GM18909 (cell line): Measurements from ENCODE around the gene TMEM167B.
"Not testable (repeated sequence)": the region's sequence is repeated elsewhere in the genome, so short reads cannot be mapped to it uniquely, and the experiment has no call there.

Experiments
- ATAC-seq: cut with Tn5 transposase; IDR thresholded peaks from one replicate; pipeline ENCODE4 v1.9.1; 2021; ENCODE audit warnings: mild to moderate bottlenecking; ENCODE audit not compliant: unreplicated experiment, poor library complexity

The TMEM167B gene

DNA sequence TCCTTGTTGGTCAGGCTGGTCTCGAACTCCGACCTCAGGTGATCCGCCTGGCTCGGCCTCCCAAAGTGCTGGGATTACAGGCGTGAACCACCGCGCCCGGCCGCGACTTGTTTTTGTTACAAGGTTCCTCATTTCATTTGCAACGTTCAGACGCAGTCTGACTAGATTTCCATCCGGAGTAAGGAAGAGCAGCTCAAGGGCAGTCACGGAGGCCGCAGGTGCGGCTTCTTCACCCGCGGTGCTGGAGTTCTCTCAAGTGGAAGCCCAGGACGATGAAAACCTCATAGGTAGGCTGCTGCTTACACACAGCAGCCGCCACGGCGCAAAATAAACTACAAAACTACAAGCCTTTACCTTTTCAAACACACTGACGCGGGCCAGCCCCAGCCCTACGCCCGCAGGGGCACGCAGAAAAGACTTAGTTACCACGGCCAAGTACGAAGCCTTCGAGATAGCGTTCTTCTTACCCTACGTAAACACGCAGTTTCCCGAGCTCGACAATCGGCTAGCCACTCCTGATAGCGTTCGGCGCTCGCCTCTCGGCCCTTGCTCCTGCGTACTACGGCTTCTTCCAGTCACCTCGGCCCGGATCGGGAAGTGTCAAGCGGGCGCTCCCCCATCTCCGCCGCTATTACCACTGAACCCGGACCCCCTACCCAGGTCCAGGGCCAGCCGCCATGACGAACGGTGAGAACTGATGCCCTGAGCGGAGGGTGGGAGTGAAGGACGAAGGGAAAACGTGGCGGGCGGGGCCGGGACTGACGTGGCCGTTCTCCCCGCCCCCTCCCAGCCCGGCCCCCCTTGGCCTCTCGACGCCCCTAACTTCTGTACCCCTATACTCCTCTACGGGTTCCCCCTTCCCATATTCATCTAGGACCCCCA, at the start of gene TMEM167B:
Gene TMEM167B, plus strand, starts transcription at position 569 of the 882 bp plus-strand sequence. Its CDS starts 109 bp downstream, at position 678.
- peak; percentile 96 for ATAC-seq

DNA sequence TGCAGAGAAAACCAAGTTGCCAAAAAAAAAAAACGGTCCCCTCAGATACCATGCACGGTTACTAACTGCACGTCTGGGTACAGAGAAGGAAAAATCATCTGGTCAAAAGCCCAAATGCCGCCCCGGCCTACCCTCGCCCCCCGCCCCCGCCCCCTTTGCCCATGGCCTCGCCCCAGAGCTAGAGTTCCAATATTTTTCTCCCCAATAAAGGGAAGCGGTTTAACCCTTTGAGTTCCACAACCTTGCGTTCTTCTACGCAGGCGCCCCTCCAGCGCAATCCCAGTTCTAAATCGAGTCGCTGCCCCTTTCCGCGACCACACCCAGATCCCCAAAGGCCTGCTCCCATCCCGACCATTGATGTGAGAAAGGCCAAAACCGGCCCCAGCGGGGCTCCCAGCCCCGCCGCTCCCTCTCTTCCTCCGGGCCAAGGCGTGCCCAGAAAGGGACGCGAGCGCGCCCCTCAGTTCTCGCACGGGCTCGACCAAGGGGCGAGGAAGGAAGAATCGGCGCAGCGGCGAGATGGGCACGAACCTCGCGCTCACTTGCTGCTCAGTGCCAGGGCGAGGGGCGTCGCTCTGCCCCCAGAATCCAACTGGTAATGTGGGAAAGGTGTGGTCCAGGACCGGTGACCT, 49.5 kb upstream of the TMEM167B start:
- ATAC-seq = peak; percentile 28

DNA sequence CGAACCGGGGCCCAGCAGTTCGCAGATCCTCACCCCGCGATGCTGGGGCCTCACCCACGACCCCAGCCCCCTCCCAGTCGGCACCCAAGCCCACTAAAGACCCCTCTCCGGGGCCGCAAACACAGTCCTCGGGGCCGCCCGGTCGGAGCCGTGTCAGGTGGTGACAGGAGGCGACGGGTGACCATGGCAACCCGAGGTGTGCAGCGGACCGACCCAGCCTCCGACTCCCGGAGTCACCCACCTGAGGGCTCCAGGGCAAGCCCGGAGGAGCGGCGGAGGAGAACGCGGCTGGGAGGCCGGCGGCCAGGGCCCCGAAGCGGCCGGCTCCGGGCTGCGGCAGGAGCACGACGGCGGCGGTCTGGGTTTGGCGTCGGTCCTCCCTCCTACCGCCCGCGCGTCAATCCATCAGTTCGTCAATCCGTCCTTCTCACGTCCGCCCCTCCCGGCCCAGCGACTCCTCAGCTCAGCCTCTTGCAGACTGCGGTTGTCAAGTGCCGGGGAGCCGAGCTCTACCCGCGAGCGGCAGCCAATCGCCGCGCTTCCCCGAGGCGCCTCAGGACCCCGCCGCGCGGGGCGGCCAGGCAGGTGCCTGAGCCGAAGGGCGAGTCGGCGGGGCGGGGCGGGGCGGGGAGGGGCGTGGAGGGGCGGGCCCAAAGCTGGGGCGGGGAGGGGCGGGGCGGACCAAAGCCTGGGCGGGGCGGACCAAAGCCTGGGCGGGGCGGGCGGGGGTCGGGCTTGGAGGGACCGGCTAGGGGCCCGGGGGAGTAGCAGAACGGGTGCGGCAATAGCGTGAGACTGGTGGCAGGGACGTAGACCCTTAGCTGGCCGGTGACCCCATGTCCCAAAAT, 48.7 kb upstream of the TMEM167B start, which contains the start of gene WDR47:
Gene WDR47, minus strand, starts transcription at position 482 of the 848 bp plus-strand sequence. CDS start 18,590 bp downstream, outside the sequence.
- ATAC-seq = peak; percentile 96

- no peak for ATAC-seq
Measured at GRCh38 chr1:109045595-109045994, 45.0 kb upstream of the TMEM167B start.

GRCh38 chr1:109046671-109047070, 43.9 kb upstream of the TMEM167B start:
- ATAC-seq = no peak

DNA sequence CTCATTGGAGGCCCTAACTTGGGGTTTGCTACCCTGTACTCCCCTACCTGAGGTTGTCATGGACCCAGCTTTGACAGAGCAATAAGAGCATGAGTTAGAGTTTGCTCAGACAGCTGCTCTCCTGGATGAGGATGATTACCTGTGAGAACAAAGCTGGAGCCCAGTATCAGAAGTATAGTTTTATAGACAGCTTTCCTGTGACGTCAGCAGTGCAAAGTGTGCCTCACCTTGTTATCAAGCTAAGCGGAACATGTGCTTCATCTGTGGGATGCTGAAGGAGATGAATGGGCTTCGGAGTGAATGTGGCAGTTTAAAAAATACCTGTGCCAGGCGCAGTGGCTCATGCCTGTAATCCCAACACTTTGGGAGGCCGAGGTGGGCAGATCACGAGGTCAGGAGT, 43.2 kb upstream of the TMEM167B start:
- no peak for ATAC-seq

- ATAC-seq = no peak
Measured at GRCh38 chr1:109048335-109048734, 42.2 kb upstream of the TMEM167B start.

- ATAC-seq = no peak
Measured at GRCh38 chr1:109050228-109050995, 40.2 kb upstream of the TMEM167B start.

DNA sequence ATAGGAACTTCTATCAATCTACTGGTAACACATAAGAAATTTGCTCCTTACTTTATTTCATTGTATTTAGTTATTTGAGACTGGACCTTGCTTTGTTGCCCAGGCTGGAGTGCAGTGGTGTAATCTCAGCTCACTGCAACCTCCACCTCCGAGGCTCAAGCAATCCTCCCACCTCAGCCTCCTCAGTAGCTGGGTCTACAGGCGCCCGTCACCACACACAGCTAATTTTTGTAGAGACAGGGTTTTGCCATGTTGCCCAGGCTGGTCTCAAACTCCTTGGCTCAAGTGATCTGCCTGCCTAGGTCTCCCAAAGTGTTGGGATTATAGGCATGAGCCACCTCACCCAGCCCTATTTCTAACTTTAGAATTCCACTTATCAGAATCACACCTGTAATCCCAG, 38.4 kb upstream of the TMEM167B start:
- ATAC-seq = not testable (repeated sequence)

- ATAC-seq = no peak
Measured at GRCh38 chr1:109056064-109056463, 34.5 kb upstream of the TMEM167B start.

GRCh38 chr1:109059026-109059425, 31.5 kb upstream of the TMEM167B start:
- no peak for ATAC-seq

- no peak for ATAC-seq
Measured at GRCh38 chr1:109060707-109061106, 29.9 kb upstream of the TMEM167B start.

GRCh38 chr1:109061183-109061582, 29.4 kb upstream of the TMEM167B start:
- no peak for ATAC-seq

- ATAC-seq = no peak
Measured at GRCh38 chr1:109065137-109065536, 25.4 kb upstream of the TMEM167B start.

DNA sequence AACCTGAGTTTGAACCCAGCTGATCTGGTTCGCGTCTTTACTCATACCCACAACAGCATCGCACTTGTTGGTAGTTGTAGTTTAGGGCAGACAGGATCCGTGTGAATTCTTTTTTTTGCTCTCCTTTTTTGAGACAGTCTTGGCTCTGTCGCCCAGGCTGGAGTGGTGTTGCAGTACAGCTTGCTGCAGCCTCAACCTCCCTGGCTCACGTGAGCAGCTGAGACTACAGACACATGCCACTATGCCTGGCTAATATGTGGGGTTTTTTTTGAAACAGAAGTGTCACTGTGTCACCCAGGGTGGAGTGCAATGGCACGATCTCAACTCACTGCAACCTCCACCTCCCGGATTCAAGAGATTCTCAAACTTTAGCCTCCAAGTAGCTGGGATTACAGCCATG, 22.7 kb upstream of the TMEM167B start:
- no peak for ATAC-seq

- no peak for ATAC-seq
Measured at GRCh38 chr1:109069294-109069693, 21.3 kb upstream of the TMEM167B start.

DNA sequence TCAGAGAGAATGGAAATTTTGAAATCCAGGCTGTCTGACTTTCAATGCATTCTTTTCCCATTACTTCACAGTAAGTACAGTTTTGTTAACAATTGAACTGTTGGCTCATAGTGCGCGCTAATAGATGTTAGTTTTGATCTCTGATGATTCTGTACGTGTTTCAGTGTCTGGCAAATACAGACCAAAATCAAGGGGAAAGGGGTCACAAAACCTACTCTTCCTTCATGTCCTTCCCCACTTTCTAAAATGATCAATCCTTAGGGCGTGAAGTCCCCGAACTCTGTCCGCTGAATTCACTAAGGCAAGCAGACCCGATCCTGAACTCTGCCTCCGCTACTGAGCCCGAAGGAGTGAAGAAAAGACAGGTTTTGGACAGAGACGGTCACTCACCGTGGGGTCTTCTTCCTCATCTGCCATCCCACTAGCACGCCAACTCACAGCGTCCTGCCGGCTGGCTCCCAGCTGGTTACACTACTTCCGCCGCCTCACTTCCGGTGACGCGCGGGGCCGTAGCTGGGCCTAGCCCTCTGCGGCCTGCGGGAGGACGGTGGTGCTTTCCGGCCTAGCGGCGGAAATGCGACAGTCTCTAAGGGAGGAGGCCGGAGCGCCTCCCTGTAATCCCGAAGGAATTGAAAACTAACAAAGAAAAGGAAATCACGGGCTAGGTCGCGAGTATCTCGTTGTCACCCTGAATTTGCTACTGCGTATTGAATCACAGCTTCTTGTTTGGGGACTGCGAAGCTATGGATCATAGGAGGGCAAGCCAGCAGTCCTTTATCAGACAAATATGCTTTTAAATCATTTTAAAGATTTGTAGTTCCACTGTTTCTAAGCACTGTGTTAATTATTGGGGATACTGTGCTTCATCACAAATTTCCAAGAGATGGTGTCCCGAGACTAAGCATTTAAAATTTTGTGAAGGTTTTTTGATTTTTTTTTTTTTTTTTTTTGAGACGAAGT, 14.8 kb upstream of the TMEM167B start, which contains the start of gene TAF13:
Gene TAF13, minus strand, starts transcription at position 473 of the 960 bp plus-strand sequence. Its CDS starts 56 bp downstream, at position 417.
- peak; percentile 100 for ATAC-seq

DNA sequence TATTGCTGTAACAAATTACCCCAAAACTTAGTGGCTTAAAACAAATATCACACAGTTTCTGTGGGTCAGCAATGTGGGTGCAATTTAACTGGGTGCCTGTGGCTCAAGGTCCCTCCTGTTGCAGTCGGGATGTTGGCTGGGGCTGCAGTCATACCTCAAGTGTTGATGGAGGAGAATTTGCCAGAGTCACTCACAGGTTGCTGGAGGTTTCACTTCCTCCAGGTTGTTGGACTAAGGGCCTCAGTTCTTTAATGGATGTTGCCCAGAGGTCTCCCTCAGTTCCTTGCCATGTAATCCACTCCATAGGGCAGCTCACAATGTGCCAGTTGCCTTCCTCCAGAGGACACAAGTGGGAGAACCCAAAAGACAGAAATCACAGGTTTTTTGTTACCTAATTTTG, 12.2 kb upstream of the TMEM167B start:
- no peak for ATAC-seq

GRCh38 chr1:109079240-109079622, 11.3 kb upstream of the TMEM167B start:
- ATAC-seq = no peak
